Panc1 (cell line): ENCODE data around the gene ELOVL6. TPM values are rescaled to one million over a fixed set of nuclear protein-coding genes. Genes with fewer than 3 reads are reported as not detected.

Experiments used
- ATAC-seq: fragments of 200-7000 bp; cut with Tn5 transposase; 2 replicates; pipeline ENCODE4 v1.9.1; 2020; ENCODE audit warnings: mild to moderate bottlenecking, moderate library complexity
- BruUV-seq: library from RNA; stranded (reverse); fragments of 400-500 nt; replicated peaks from 2 replicates; lab custom pipeline; 2021; lab: Mats Ljungman, UMichigan
- CTCF ChIA-PET: fragments of 300-600 bp; sonication (Branson Sonifier 250); formaldehyde crosslinking; loops from one replicate; lab custom pipeline; 2022; ENCODE audit warnings: antibody characterized with exemption; lab: Charles Lee
- POLR2A ChIA-PET: fragments of 300-600 bp; sonication (Branson Sonifier 250); formaldehyde crosslinking; loops from one replicate; lab custom pipeline; 2022; ENCODE audit warnings: antibody characterized with exemption; lab: Charles Lee
- DNase-seq: peaks from one replicate; pipeline ENCODE4 v3.0.0-alpha.2; 2010; ENCODE audit warnings: low read depth, low spot score
- H3K27ac ChIP-seq: 2 replicates; pipeline ENCODE4 v1.5.1; 2011; ENCODE audit warnings: mild to moderate bottlenecking, low read length, inconsistent platforms
- H3K27me3 ChIP-seq: fragments of 200-500 bp; sonication (Bioruptor generic); 2 replicates; pipeline ENCODE4 v1.6.0; 2014; ENCODE audit warnings: low read length, inconsistent platforms; ENCODE audit not compliant: control insufficient read depth, insufficient read depth
- H3K36me3 ChIP-seq: fragments of 200-500 bp; sonication (Bioruptor generic); 2 replicates; pipeline ENCODE4 v1.5.1; 2014; ENCODE audit warnings: inconsistent platforms, mild to moderate bottlenecking, low read length, moderate library complexity; ENCODE audit not compliant: control insufficient read depth, insufficient read depth
- H3K4me1 ChIP-seq: 2 replicates; pipeline ENCODE4 v1.5.1; 2011; ENCODE audit warnings: inconsistent platforms, mild to moderate bottlenecking, low read length, moderate library complexity; ENCODE audit not compliant: control insufficient read depth, insufficient read depth
- H3K4me3 ChIP-seq, 2 experiments: 2 replicates each; pipeline ENCODE4 v1.5.1; 2011 to 2012; ENCODE audit warnings: low read depth in 2 of 2, low read length in 2 of 2, mild to moderate bottlenecking in 2 of 2, inconsistent platforms in 1 of 2, moderate library complexity in 1 of 2
- H3K9me3 ChIP-seq: fragments of 200-500 bp; sonication (Bioruptor generic); 2 replicates; pipeline ENCODE4 v1.5.1; 2014; ENCODE audit warnings: low read depth, mild to moderate bottlenecking, inconsistent platforms, low read length, moderate library complexity; ENCODE audit not compliant: control insufficient read depth, insufficient read depth
- CTCF ChIP-seq: fragments of 450-650 bp; IDR thresholded peaks from 2 replicates; pipeline ENCODE4 v1.5.1; 2017; ENCODE audit warnings: mild to moderate bottlenecking
- POLR2AphosphoS5 ChIP-seq: IDR thresholded peaks from 2 replicates; pipeline ENCODE4 v1.6.1; 2012; ENCODE audit warnings: mild to moderate bottlenecking, low read depth, low read length, moderate library complexity
- REST ChIP-seq, 2 experiments: IDR thresholded peaks; 2 replicates each; pipeline ENCODE4 v1.6.1; 2011 to 2012; ENCODE audit warnings: low read depth in 2 of 2, control low read depth in 1 of 2, low read length in 1 of 2, mild to moderate bottlenecking in 1 of 2, moderate library complexity in 1 of 2; ENCODE audit not compliant: insufficient read depth in 1 of 2
- SIN3A ChIP-seq: IDR thresholded peaks from 2 replicates; pipeline ENCODE4 v1.6.1; 2012; ENCODE audit warnings: low read depth, mild to moderate bottlenecking, low read length, moderate library complexity, borderline replicate concordance; ENCODE audit not compliant: insufficient read depth
- TCF7L2 ChIP-seq: IDR thresholded peaks from 2 replicates; pipeline ENCODE4 v1.6.1; 2011; ENCODE audit warnings: mild to moderate bottlenecking, low read depth, low read length, inconsistent platforms
- in situ Hi-C: cut with HindIII; loops from 2 replicates; pipeline ENCODE4 v1.10.0; 2016; ENCODE audit warnings: low sequenced_read_pairs, low pct_unique_long_range_greater_than_20kb
- intact Hi-C: fragments of 100-400 bp; cut with micrococcal nuclease; formaldehyde crosslinking; loops from one replicate; pipeline ENCODE4 v1.10.0; 2022; ENCODE audit not compliant: unreplicated experiment
- total RNA-seq: library from RNA; stranded (reverse); gene quantifications from one replicate; pipeline ENCODE4 v1.2.1, GENCODE V29; 2021; ENCODE audit not compliant: unreplicated experiment

The ELOVL6 gene
- total RNA-seq, 1 experiment from 2014 or later: 0.54 TPM

- ATAC-seq (no peak), DNase-seq (no peak)
- Histone ChIP-seq H3K4me1 (no peaks in the 10 kb centered on the region), H3K27ac (no peak overlapping the region), H3K36me3 (no peaks in the 10 kb centered on the region), H3K4me3 (no peak overlapping the region), H3K27me3 (no peaks in the 10 kb centered on the region), H3K9me3 (no peaks in the 10 kb centered on the region)
- in situ Hi-C loops (no loop called here), intact Hi-C loops (no loop called here)
- POLR2A ChIA-PET: no interaction called here
- BruUV-seq: no TSS peak
- TF ChIP-seq REST (IDR thresholded peaks at IDR 0.05; ENCODE audit: insufficient read depth in 1 of 2, low read depth in 2 of 2, low read length in 1 of 2) (no peak), POLR2AphosphoS5 (no peak), CTCF (no peak), TCF7L2 (no peak), SIN3A (no peak)
- CTCF ChIA-PET: no interaction called here
These were observed 184.2 kb downstream of the ELOVL6 start for GRCh38 chr4:110014233-110014632.

GRCh38 chr4:110012917-110013316 lies 185.5 kb downstream of the ELOVL6 start:
- intact Hi-C loops (no loop called here), in situ Hi-C loops (no loop called here)
- H3K4me1 ChIP-seq: no peaks in the 10 kb centered on the region
- ATAC-seq: no peak
- H3K27me3 ChIP-seq: no peaks in the 10 kb centered on the region
- H3K27ac ChIP-seq: no peak overlapping the region
- CTCF ChIA-PET: no interaction called here
- no peak for TF ChIP-seq TCF7L2
- no peak overlapping the region for H3K4me3 ChIP-seq
- POLR2A ChIA-PET: no interaction called here
- DNase-seq: no peak
- no peaks in the 10 kb centered on the region for H3K9me3 ChIP-seq
- BruUV-seq: no TSS peak
- H3K36me3 ChIP-seq: no peaks in the 10 kb centered on the region

- POLR2A ChIA-PET: no interaction called here
- no peak for ATAC-seq
These were observed 187.6 kb downstream of the ELOVL6 start for GRCh38 chr4:110010797-110011196.

More at GRCh38 chr4:110010797-110011196, 187.6 kb downstream of the ELOVL6 start:
- H3K4me1 ChIP-seq: no peaks in the 10 kb centered on the region
- no peaks in the 10 kb centered on the region for H3K36me3 ChIP-seq
- in situ Hi-C loops: no loop called here
- H3K4me3 ChIP-seq: no peak overlapping the region
- no peaks in the 10 kb centered on the region for H3K9me3 ChIP-seq
- no peak overlapping the region for H3K27ac ChIP-seq
- BruUV-seq: no TSS peak
- CTCF ChIA-PET: interaction anchor here (0.7 kb wide), 1 partner anchor 223 kb away, joined by 4 read pairs; no protein-coding TSS in a partner anchor
- H3K27me3 ChIP-seq: no peaks in the 10 kb centered on the region
- no peak for DNase-seq
- TF ChIP-seq REST (IDR thresholded peaks at IDR 0.05; ENCODE audit: insufficient read depth in 1 of 2, low read depth in 2 of 2, low read length in 1 of 2): no peak
- TF ChIP-seq SIN3A: no peak
- TF ChIP-seq CTCF: no peak
- no peak for TF ChIP-seq TCF7L2
- no peak for TF ChIP-seq POLR2AphosphoS5
- intact Hi-C loops: no loop called here
